ENCODE measurements around the gene C2orf49.

Gene C2orf49

GRCh38 chr2:105371156-105371555, 33.8 kb downstream of the C2orf49 start:
- TF ChIP-seq CTCF (IDR thresholded peaks at IDR 0.05; ENCODE audit: insufficient read depth, low read depth, low read length, missing control alignments) = no peak
- DNase-seq (ENCODE audit: low read depth) = peak; percentile 85
- no peak overlapping the region for H3K4me3 ChIP-seq (ENCODE audit: low read length)

- DNase-seq (ENCODE audit: low read depth) = no peak
- no peak for TF ChIP-seq CTCF (IDR thresholded peaks at IDR 0.05; ENCODE audit: insufficient read depth, low read depth, low read length, missing control alignments)
- H3K4me3 ChIP-seq (ENCODE audit: low read length) = no peak overlapping the region
These were observed 34.5 kb downstream of the C2orf49 start for GRCh38 chr2:105371810-105372209.

- no peak for DNase-seq (ENCODE audit: low read depth)
- no peak overlapping the region for H3K4me3 ChIP-seq (ENCODE audit: low read length)
- no peak for TF ChIP-seq CTCF (IDR thresholded peaks at IDR 0.05; ENCODE audit: insufficient read depth, low read depth, low read length, missing control alignments)
These were observed 36.0 kb downstream of the C2orf49 start for GRCh38 chr2:105373344-105373781.

- no peak overlapping the region for H3K4me3 ChIP-seq (ENCODE audit: low read length)
- DNase-seq (ENCODE audit: low read depth) = peak; percentile 65
- TF ChIP-seq CTCF (IDR thresholded peaks at IDR 0.05; ENCODE audit: insufficient read depth, low read depth, low read length, missing control alignments) = no peak
These were observed 36.6 kb downstream of the C2orf49 start for GRCh38 chr2:105373895-105374401.

GRCh38 chr2:105375001-105375561, 37.7 kb downstream of the C2orf49 start:
- no peak overlapping the region for H3K4me3 ChIP-seq (ENCODE audit: low read length)
- no peak for DNase-seq (ENCODE audit: low read depth)
- TF ChIP-seq CTCF (IDR thresholded peaks at IDR 0.05; ENCODE audit: insufficient read depth, low read depth, low read length, missing control alignments) = no peak

GRCh38 chr2:105376010-105376409, 38.7 kb downstream of the C2orf49 start:
- no peak overlapping the region for H3K4me3 ChIP-seq (ENCODE audit: low read length)
- peak; percentile 56 for DNase-seq (ENCODE audit: low read depth)
- TF ChIP-seq CTCF (IDR thresholded peaks at IDR 0.05; ENCODE audit: insufficient read depth, low read depth, low read length, missing control alignments) = no peak

GRCh38 chr2:105376789-105377240, 39.5 kb downstream of the C2orf49 start:
- H3K4me3 ChIP-seq (ENCODE audit: low read length) = no peak overlapping the region
- no peak for TF ChIP-seq CTCF (IDR thresholded peaks at IDR 0.05; ENCODE audit: insufficient read depth, low read depth, low read length, missing control alignments)
- DNase-seq (ENCODE audit: low read depth) = peak; percentile 62

Data from epithelial cell of esophagus (primary cell).